G401 (cell line): ENCODE measurements around the gene FUCA2. TPM values are rescaled to one million over a fixed set of nuclear protein-coding genes. Genes with fewer than 3 reads are reported as not detected.
"Not testable (repeated sequence)": the region's sequence is repeated elsewhere in the genome, so short reads cannot be mapped to it uniquely, and the experiment has no call there.

ENCODE experiments used
- DNase-seq: peaks from one replicate; pipeline ENCODE4 v3.0.0-alpha.2; 2015; ENCODE audit warnings: low spot score
- in situ Hi-C: cut with HindIII; loops from 2 replicates; pipeline ENCODE4 v1.10.0; 2016; ENCODE audit warnings: low sequenced_read_pairs, mixed read lengths
- total RNA-seq: library from RNA; depleted of rRNA; stranded (reverse); fragments of >200 nt; shearing (Covaris generic); gene quantifications from 2 replicates; pipeline ENCODE4 v1.2.3, GENCODE V29; 2014

FUCA2 gene
- total RNA-seq, 1 experiment from 2014 or later = 54.7 TPM

GRCh38 chr6:143538374-143538773, 26.9 kb upstream of the FUCA2 start:
- in situ Hi-C loops = no loop called here
- no peak for DNase-seq

GRCh38 chr6:143536866-143537691, 25.6 kb upstream of the FUCA2 start:
- DNase-seq = peak; percentile 58
- in situ Hi-C loops = no loop called here

GRCh38 chr6:143536461-143536865, 24.9 kb upstream of the FUCA2 start:
- in situ Hi-C loops = no loop called here
- DNase-seq = peak; percentile 32

GRCh38 chr6:143535189-143535614, 23.7 kb upstream of the FUCA2 start:
- DNase-seq = no peak
- in situ Hi-C loops = no loop called here

- in situ Hi-C loops = no loop called here
- no peak for DNase-seq
These were observed 20.4 kb upstream of the FUCA2 start for GRCh38 chr6:143531720-143532499.

GRCh38 chr6:143529095-143529494, 17.6 kb upstream of the FUCA2 start:
- no peak for DNase-seq
- in situ Hi-C loops = no loop called here

- no peak for DNase-seq
- in situ Hi-C loops = no loop called here
These were observed 16.8 kb upstream of the FUCA2 start for GRCh38 chr6:143528164-143528811.

GRCh38 chr6:143527677-143528076, 16.2 kb upstream of the FUCA2 start:
- DNase-seq = no peak
- in situ Hi-C loops = no loop called here

- no peak for DNase-seq
- in situ Hi-C loops = no loop called here
These were observed 13.8 kb upstream of the FUCA2 start for GRCh38 chr6:143525356-143525755.

- in situ Hi-C loops = no loop called here
- no peak for DNase-seq
These were observed 10.6 kb upstream of the FUCA2 start for GRCh38 chr6:143522039-143522600.

- in situ Hi-C loops = no loop called here
- no peak for DNase-seq
These were observed 5.9 kb upstream of the FUCA2 start for GRCh38 chr6:143517447-143517773.

GRCh38 chr6:143516690-143517446, 5.3 kb upstream of the FUCA2 start:
- DNase-seq = no peak
- in situ Hi-C loops = no loop called here

GRCh38 chr6:143515766-143516355, 4.3 kb upstream of the FUCA2 start:
- in situ Hi-C loops = no loop called here
- DNase-seq = peak; percentile 65

GRCh38 chr6:143515061-143515760, 3.7 kb upstream of the FUCA2 start:
- peak; percentile 84 for DNase-seq
- in situ Hi-C loops = no loop called here

- in situ Hi-C loops = no loop called here
- DNase-seq = peak; percentile 11
These were observed 1.9 kb upstream of the FUCA2 start for GRCh38 chr6:143513410-143513809.

- in situ Hi-C loops, DNase-seq: not testable (repeated sequence)
These were observed 1.2 kb downstream of the FUCA2 start for GRCh38 chr6:143510326-143510725.

- no peak for DNase-seq
- in situ Hi-C loops = no loop called here
These were observed 4.0 kb downstream of the FUCA2 start for GRCh38 chr6:143507358-143508145.
